HG02571 (cell line): ENCODE results near the gene PC.
A peak's percentile ranks its signal among the peaks of the same experiment; 100 is the strongest.

ENCODE experiments used
- ATAC-seq: cut with Tn5 transposase; IDR thresholded peaks from one replicate; pipeline ENCODE4 v1.9.1; 2021; ENCODE audit warnings: mild to moderate bottlenecking, moderate library complexity; ENCODE audit not compliant: unreplicated experiment

Gene PC

DNA sequence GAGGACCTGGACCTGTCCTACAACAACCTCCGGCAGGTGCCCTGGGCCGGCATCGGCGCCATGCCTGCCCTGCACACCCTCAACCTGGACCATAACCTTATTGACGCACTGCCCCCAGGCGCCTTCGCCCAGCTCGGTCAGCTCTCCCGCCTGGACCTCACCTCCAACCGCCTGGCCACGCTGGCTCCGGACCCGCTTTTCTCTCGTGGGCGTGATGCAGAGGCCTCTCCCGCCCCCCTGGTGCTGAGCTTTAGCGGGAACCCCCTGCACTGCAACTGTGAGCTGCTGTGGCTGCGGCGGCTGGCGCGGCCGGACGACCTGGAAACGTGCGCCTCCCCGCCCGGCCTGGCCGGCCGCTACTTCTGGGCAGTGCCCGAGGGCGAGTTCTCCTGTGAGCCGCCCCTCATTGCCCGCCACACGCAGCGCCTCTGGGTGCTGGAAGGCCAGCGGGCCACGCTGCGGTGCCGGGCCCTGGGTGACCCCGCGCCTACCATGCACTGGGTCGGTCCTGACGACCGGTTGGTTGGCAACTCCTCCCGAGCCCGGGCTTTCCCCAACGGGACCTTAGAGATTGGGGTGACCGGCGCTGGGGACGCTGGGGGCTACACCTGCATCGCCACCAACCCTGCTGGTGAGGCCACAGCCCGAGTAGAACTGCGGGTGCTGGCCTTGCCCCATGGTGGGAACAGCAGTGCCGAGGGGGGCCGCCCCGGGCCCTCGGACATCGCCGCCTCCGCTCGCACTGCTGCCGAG is 99.8 kb downstream of the PC start:
- no peak for ATAC-seq

DNA sequence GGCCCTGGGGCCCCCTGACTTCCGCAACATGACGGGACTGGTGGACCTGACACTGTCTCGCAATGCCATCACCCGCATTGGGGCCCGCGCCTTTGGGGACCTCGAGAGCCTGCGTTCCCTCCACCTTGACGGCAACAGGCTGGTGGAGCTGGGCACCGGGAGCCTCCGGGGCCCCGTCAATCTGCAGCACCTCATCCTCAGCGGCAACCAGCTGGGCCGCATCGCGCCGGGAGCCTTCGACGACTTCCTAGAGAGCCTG is 100.3 kb downstream of the PC start:
- no peak for ATAC-seq

DNA sequence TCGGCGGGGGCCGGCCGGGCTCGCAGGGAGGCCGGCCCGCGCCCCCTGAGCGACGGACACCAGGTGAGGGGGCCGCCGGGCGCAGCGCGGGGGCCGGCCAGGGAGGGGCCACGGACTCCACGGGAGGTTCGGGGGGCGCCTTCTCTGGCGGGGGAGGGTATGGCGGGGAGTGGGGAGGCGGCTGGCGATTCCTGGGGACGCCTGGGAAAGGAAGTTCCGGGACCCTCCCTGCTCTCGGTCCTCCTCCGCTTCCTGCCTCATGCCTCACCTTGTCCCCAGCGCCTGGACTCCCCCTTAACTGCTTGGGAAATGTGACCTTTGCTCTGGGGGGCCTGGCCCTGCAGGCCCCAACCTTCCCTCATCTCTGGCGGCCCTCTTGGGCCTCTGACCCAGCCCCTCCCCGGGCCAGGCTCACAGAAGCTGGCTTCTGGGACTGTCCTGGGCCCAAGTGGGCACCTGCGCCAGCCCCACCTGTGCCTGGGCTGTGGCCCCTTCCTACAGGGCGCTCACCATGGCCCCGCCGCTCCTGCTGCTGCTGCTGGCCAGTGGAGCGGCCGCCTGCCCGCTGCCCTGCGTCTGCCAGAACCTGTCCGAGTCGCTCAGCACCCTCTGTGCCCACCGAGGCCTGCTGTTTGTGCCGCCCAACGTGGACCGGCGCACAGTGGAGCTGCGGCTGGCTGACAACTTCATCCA is 100.8 kb downstream of the PC start:
- no peak for ATAC-seq

GRCh38 chr11:66856496-66857233 is 101.5 kb downstream of the PC start, which contains the start of gene LRFN4:
LRFN4 (plus strand) TSS chr11:66857064; CDS start chr11:66857745, 681 bp downstream.
- peak; percentile 29 for ATAC-seq

DNA sequence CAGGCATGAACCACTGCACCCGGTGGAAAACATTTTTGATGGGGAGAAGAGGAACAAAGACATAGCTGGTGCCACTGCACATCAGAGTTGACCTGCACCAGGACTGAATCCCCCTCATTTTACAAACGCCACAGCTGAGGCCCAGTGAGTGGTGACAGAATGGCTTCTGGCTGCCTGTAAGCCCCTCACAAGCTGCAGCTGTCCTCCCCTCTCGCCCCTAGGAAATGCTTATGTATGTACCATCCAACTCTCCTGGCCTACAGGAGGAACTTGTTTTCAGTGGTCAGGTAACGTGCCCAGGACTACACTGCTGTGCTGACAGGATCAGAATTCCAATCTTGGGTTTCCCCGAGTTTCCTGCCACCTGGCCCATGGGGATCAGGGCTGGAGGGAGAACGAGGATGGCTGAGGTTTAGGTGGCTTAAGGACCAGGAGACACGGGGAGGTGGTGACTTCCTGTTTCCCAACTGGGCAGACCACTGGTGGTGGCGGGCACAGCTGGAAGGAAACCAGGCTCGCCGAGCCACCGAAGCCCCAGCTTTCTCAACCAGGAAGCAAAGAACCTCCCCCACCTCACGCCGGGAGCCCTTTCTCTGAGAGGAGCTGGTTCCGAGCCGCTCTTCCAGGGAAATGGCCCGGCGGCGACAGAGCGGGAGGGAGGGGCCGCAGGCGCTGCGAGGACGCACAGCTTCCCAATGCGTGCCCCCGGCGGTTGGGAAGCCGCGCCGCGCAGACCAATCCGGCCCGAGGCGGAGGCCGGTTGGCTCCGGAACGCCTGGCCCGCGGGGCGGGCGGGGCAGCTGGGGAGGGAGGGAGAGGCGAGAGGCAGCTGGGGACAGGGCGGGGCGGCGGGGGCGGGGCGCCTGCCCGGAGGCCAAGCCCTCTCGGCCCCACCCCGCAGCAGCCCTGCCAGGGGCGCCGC is 102.3 kb downstream of the PC start:
- ATAC-seq: peak; percentile 63

GRCh38 chr11:66854729-66855211 is 103.4 kb downstream of the PC start:
- ATAC-seq: no peak

GRCh38 chr11:66854231-66854661 is 103.9 kb downstream of the PC start:
- ATAC-seq: no peak

GRCh38 chr11:66853242-66854229 is 104.6 kb downstream of the PC start:
- ATAC-seq: no peak

DNA sequence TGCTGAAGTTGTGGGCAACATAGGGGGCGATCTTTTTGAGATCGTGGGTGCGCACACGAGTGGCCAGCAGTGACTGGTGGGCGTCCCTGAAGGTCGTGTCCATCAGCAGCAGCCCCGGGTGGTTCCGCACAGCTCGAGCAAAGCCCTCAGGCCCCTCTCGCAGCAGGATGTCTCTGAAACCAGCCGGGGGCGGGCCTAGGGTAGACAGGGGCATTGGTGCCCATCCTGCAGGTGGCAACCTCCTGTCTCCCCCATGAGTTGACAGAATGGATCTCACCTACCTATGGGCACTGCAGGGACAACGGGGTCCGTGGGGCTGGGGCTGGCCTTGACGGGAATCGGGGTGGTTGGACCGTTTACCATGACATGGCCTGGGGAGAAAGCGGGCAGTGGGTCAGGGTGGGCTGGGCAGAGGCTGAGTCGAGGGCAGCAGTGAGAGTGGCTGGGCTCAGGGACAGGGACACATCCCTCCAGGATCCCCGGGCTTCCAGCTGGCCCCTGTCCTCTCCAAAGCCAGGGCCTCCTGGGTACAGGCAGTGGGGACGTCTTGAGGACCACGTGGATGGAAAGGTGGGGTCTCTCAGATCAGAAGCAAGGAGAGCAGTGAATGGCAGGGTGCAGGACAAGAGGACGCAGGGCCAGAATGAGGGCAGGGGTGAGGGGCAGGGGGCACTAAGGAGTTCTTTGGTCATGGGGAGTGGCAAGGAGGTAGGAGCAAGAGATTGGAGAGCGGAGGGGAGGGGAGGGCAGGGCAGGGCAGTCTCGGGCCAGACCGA is 105.5 kb downstream of the PC start:
- no peak for ATAC-seq

DNA sequence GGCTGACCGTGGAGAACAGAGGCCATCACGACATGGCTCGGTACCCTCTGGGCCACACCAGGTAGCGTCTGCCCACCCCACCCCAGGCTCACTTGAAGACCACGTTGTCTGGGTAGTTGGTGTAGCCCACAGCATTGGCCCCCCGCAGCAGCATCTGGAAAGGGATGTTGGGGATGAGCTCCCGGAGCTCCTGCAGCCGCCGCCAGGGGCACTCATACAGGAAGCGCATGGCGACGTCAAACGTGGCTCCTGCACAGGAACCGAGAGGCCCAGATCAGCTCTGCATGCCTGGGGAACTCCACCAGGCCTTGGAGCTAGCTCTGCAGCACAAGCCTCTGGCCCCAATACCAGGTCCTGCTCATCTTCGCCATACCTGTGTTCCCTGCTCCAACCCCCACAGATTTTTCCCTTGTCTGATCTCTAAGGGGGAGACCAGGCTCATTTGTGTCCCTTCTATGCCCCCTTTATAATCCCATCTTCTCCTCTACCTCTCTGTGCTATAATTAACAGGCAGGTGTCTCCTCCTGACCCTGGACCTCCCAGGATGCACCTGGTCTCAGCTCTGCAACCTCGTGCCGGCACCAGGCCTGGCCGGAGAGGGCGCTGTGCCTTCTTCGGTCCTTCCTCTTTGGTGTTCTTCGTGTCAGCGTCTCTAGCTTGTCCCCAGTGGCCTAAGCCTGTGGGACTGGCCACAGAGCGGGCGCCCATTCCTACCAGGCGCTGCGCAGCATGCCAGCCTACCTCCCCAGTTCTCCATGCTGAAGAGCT is 106.3 kb downstream of the PC start:
- ATAC-seq: no peak

DNA sequence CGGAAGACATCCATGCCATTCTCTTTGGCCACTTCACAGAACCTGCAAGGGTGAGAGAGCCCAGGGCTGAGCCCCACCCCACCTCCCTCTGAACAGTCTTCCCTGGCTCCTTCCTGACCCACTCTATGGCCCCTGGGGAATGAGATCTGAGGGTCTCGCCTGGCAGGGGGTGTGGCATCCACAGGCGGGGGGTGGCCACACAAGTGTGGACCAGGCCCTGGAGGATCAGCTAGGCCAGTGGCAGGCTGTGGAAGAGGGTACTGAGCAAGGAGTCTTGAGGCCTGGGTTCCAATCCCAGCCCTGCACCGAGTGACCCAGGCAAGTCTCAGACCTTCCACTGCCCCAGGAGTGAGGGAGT is 107.0 kb downstream of the PC start:
- ATAC-seq: no peak

GRCh38 chr11:66850588-66851238 is 107.5 kb downstream of the PC start:
- ATAC-seq: no peak

- ATAC-seq: no peak
Measured at GRCh38 chr11:66850235-66850587, 108.0 kb downstream of the PC start.

GRCh38 chr11:66849501-66850234 is 108.5 kb downstream of the PC start:
- no peak for ATAC-seq

DNA sequence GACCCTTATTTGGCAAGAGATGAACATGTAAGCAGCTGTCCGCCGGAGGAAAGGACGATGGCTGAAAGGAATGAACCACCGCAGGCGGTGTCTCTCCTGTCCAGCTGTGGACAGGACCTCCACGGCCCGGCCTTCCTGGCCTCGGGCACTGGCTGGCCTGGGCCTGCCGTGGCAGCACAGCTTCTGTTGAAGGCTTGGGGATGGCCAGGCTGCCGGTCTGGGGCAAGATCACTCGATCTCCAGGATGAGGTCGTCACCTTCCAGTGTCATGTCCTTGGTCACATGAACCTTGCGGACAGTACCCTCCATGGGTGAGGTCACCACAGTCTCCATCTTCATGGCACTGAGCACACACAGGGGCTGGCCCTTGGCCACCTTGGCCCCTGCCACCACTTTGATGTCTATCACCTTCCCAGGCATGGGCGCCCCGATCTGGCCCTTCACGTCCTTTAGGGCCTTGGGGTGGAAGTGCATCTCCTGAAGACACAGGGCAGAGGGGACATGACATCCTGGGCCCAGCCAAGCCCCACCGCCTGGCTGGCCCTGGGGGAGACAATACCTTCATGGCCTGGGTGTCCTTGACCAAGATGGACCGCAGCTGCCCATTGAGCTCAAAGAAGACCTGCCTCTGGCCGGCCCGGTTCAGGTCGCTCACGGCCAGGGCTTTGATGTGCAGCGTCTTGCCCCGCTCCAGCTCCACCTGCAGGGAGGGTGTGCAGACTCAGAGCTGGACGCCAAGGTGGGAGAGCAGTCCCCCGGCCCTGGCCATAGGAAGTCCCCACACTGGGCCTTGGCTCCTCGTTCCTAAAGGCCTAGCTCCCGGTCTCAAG is 109.3 kb downstream of the PC start:
- no peak for ATAC-seq
